Subcutaneous abdominal adipose tissue (tissue), 5 donors: ENCODE measurements around the gene POU6F2.
A peak's percentile ranks its signal among the peaks of the same experiment; 100 is the strongest.

Experiments used
- H3K27ac ChIP-seq: one replicate; pipeline ENCODE4 v1.7.0; 2013; ENCODE audit warnings: low read depth, mild to moderate bottlenecking, inconsistent platforms, low read length, moderate library complexity
- H3K27me3 ChIP-seq, 5 donors: one replicate each; pipeline ENCODE4 v1.7.0; 2013; ENCODE audit warnings: low read length in 5 of 5, inconsistent platforms in 1 of 5; ENCODE audit not compliant: control insufficient read depth in 5 of 5, insufficient read depth in 4 of 5
- H3K36me3 ChIP-seq, 5 donors: one replicate each; pipeline ENCODE4 v1.7.0; 2013; ENCODE audit warnings: low read length in 5 of 5; ENCODE audit not compliant: control insufficient read depth in 5 of 5, insufficient read depth in 5 of 5
- H3K4me1 ChIP-seq, 5 donors: one replicate each; pipeline ENCODE4 v1.7.0; 2013; ENCODE audit warnings: low read length in 5 of 5, mild to moderate bottlenecking in 3 of 5, moderate library complexity in 1 of 5; ENCODE audit not compliant: control insufficient read depth in 5 of 5, insufficient read depth in 5 of 5
- H3K4me3 ChIP-seq, 5 donors: one replicate each; pipeline ENCODE4 v1.7.0; 2013; ENCODE audit warnings: low read length in 5 of 5, low read depth in 1 of 5
- H3K9ac ChIP-seq, 5 donors: one replicate each; pipeline ENCODE4 v1.7.0; 2013; ENCODE audit warnings: low read length in 5 of 5, mild to moderate bottlenecking in 4 of 5, moderate library complexity in 3 of 5
- H3K9me3 ChIP-seq, 5 donors: one replicate each; pipeline ENCODE4 v1.7.0; 2013; ENCODE audit warnings: low read length in 5 of 5; ENCODE audit not compliant: control insufficient read depth in 5 of 5
- donor health status: healthy.
- donor health status: healthy.
- donor health status: healthy.
- donor health status: healthy.
- donor health status: healthy.

The POU6F2 gene

DNA sequence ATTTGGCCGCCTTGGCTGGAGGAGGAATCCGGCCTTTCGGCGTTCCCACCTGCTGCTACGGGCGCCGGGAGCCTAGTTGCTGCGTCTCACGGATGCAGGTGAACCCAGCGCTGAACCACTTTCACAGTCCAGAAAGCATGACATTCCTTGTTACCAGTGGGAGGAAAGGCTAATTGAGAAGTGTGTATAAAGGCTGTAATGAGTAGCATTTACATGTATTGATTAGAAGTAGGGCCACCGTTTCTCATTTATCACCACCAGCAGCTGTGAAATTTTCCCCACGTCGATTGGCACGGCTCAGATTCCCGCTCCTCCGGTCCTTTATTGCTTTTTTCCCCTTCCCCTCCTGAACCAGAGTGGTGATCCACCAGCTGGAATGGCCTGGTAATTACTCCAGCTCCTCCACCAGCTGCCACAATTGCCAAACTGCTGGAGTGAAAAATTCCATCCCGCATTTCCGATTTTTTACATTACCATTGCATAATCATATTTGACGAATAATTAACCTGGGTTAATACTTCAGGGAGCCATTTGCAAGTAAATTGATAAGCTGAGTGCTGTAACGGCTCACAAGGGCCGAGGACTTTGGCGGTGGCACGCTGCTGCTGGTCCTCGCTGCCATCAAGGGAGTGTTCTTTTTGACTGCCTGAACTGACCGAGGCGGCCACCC is 153.3 kb downstream of the POU6F2 start:
- peaks cover 0 to 6% (median 0%) of the 10 kb centered on the region in 5 donors for H3K4me1 ChIP-seq
- H3K9ac ChIP-seq: no peak overlapping the region
- H3K9me3 ChIP-seq: no peaks in the 10 kb centered on the region
- H3K27ac ChIP-seq: no peak overlapping the region
- H3K36me3 ChIP-seq: no peaks in the 10 kb centered on the region
- H3K4me3 ChIP-seq: peak overlapping the region in 2 of 5 donors; percentile 30 to 53
- no peaks in the 10 kb centered on the region for H3K27me3 ChIP-seq

DNA sequence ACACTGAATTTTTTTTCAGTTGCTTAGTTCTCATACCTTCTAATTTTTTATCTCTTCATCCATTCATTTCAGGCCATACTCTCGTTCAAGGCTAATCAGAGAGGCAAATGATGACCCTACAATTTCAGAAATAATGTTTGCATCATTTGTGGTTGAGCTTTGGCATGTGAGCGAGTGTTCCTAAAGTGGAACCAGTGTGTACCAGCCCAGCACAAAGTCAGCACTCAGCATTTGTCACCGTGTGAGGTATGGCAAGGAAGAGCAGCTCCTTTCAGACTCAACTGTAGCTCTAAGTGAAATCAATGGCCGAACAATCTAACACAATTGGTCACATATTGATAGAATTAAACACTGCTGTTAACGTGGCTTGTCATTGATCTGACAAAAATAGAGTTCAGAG is 154.6 kb downstream of the POU6F2 start:
- peaks cover 0 to 6% (median 0%) of the 10 kb centered on the region in 5 donors for H3K4me1 ChIP-seq
- H3K27me3 ChIP-seq: no peaks in the 10 kb centered on the region
- H3K9me3 ChIP-seq: no peaks in the 10 kb centered on the region
- no peaks in the 10 kb centered on the region for H3K36me3 ChIP-seq
- no peak overlapping the region for H3K9ac ChIP-seq
- H3K4me3 ChIP-seq: no peak overlapping the region
- H3K27ac ChIP-seq: no peak overlapping the region

DNA sequence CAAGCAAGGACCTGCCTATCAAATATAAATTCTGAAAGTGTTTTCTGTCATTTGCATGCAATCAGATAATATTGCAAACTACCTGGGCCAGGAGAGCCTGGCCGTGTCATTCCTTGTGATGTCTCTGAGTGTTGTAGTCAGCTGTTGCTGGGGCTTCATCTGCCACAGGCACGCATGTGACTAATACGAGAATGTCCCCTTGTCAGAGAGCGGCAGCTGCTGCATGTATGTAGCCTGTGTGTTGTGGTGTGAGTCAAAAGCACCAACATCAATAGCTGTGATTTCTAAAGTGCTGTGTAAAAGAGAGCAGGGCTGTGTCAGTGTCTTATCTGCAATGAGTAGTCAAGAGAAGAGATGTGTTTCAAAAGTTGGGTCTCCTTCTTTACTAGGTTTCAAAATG is 155.4 kb downstream of the POU6F2 start:
- Histone ChIP-seq H3K9ac (no peak overlapping the region), H3K27ac (no peak overlapping the region), H3K27me3 (no peaks in the 10 kb centered on the region), H3K4me1 (peaks cover 0 to 6% (median 0%) of the 10 kb centered on the region in 5 donors), H3K4me3 (no peak overlapping the region), H3K9me3 (no peaks in the 10 kb centered on the region), H3K36me3 (no peaks in the 10 kb centered on the region)

DNA sequence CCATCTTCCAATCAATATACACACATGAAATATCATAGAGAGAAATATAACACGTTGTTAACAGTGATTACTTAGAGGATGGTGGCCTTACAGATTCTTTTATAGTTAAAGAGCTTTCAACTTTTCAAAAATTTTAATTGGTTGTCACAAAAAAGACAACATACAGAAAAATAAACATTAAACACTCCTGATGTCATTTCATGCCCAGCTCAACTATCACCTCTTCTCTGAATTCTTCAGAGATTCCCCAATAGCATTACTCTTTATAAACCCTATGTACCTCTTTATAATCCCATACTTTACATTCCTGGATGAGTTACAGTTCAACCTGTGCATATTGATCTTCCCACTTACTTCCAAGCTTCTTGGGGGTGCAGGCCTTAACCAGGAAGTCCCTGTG is 159.8 kb downstream of the POU6F2 start:
- Histone ChIP-seq H3K27me3 (no peaks in the 10 kb centered on the region), H3K9me3 (peaks cover 0 to 9% (median 4%) of the 10 kb centered on the region in 5 donors), H3K27ac (no peak overlapping the region), H3K4me3 (no peak overlapping the region), H3K9ac (no peak overlapping the region), H3K4me1 (no peaks in the 10 kb centered on the region), H3K36me3 (no peaks in the 10 kb centered on the region)

DNA sequence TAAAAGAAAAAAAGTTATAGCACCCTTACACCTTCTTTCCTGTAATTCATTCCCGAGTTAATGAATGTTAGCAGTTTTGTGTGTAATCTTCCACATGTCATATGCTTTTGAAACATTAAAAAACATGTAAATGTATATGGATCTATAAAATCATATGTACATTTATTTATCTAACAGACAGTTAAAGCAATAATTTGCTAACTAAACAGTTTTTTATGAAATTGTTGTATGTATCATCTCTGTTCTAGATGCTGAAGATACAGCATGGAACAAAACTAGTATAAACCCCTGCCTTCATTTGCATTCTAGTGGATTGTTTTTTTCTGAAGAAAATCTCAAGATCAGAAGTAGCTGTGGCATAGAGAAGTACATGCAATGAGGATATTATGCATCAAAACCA is 165.0 kb downstream of the POU6F2 start:
- Histone ChIP-seq H3K9ac (no peak overlapping the region), H3K4me1 (no peaks in the 10 kb centered on the region), H3K4me3 (no peak overlapping the region), H3K9me3 (peaks cover 0 to 9% (median 4%) of the 10 kb centered on the region in 5 donors), H3K27ac (no peak overlapping the region), H3K27me3 (no peaks in the 10 kb centered on the region), H3K36me3 (no peaks in the 10 kb centered on the region)

DNA sequence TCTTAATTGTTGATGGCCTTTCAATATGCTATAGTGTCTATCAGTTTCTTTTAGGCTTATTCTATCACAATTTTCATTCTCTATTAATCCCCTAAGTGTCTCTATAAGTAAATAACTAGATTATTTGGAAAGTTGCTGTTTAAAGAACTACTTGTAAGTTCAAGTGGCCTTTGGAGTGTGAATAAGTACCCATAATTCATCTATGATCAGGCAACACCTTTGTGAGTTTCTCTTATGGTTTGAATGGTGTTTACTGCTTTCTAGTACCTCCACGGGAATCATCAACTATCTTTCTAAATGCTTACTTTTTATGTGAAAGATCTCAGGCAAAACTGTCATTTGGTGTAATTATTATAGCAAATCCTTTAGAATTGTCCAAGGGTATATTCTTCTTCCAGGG is 166.7 kb downstream of the POU6F2 start:
- peaks cover 0 to 9% (median 4%) of the 10 kb centered on the region in 5 donors for H3K9me3 ChIP-seq
- H3K27me3 ChIP-seq: no peaks in the 10 kb centered on the region
- H3K36me3 ChIP-seq: no peaks in the 10 kb centered on the region
- no peak overlapping the region for H3K4me3 ChIP-seq
- no peak overlapping the region for H3K27ac ChIP-seq
- H3K4me1 ChIP-seq: no peaks in the 10 kb centered on the region
- H3K9ac ChIP-seq: no peak overlapping the region

DNA sequence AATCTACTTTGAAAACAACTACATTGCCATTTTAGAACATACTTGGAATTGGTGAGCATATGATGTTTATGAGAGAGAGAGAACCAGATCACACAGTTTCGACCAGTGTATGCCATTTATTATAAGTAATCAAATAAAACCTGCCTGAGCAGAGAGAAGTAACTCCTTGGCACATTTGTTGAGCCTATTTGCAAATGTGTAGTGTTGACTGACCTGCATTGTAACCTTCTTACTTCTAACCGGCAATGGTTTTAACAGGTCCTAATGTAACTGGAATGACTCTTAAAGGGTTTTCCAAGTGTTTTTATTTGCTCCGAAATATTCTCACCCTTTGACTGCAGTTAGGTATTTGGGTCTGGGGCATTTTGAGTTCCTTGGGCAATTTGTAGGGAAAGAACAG is 167.6 kb downstream of the POU6F2 start:
- Histone ChIP-seq H3K4me3 (no peak overlapping the region), H3K4me1 (no peaks in the 10 kb centered on the region), H3K36me3 (no peaks in the 10 kb centered on the region), H3K9me3 (peaks cover 0 to 5% (median 4%) of the 10 kb centered on the region in 5 donors), H3K27ac (no peak overlapping the region), H3K27me3 (no peaks in the 10 kb centered on the region), H3K9ac (no peak overlapping the region)

DNA sequence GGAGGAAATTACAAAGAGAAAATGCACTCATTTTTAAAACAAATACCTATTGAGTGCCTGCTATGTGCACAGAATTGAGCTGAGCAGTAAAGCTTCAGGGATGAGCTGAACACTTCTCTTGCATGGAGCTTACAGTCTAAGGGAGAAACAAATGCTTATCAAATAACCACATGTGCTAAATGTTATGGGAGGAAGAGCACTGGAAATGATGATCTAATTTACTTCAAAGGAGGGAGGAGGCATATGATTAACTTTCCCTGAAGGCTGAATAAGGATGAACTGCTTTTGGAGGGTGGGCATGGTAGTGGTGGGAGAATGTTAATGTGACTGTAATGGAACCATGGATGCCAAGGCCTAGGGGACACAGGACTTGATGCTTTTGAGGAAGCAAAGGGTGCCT is 168.2 kb downstream of the POU6F2 start:
- no peak overlapping the region for H3K9ac ChIP-seq
- no peaks in the 10 kb centered on the region for H3K36me3 ChIP-seq
- H3K4me3 ChIP-seq: no peak overlapping the region
- H3K9me3 ChIP-seq: no peaks in the 10 kb centered on the region
- H3K27me3 ChIP-seq: no peaks in the 10 kb centered on the region
- H3K27ac ChIP-seq: no peak overlapping the region
- no peaks in the 10 kb centered on the region for H3K4me1 ChIP-seq

DNA sequence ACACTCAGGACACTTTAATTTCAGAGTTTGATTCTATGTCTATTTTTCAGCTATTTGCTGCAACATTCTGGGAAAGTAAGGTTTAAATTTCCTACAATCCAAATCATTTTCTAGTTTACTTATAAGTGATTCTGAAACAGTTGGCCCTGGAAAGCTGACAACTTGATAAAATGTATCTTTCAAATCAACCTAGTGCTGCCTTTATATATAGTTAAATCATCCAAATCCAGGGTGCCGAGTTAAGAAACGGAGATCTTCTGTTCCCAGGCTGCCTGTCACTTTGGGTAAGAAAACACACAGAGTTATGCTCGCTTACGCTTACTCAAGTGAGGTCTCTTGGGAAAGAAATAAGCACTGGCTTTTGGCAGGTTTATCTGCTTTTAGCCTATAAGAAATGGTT is 175.0 kb downstream of the POU6F2 start:
- H3K4me1 ChIP-seq: peaks cover 0 to under 1% (median 0%) of the 10 kb centered on the region in 5 donors
- H3K4me3 ChIP-seq: no peak overlapping the region
- no peak overlapping the region for H3K27ac ChIP-seq
- no peaks in the 10 kb centered on the region for H3K27me3 ChIP-seq
- no peaks in the 10 kb centered on the region for H3K9me3 ChIP-seq
- no peak overlapping the region for H3K9ac ChIP-seq
- no peaks in the 10 kb centered on the region for H3K36me3 ChIP-seq

DNA sequence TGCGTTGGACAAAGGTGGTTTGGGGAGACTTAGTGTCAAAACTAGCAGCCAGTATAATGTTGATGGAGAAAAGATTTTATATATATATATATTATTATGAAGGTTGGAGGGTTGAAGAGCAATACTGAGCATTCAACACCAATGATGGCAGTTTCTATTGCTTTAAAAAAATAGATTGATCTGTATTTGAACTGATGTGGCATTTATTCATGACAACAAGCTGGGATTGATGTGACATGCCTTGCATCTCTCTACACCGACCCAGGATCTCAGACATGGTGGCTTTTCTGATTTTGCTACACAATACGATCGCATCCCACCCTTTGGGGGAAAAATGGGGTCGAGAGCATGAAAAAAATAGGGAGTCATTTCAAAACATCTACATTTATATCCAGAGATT is 175.4 kb downstream of the POU6F2 start:
- H3K9ac ChIP-seq: no peak overlapping the region
- no peak overlapping the region for H3K4me3 ChIP-seq
- H3K27ac ChIP-seq: no peak overlapping the region
- H3K4me1 ChIP-seq: peaks cover 0 to 5% (median 0%) of the 10 kb centered on the region in 5 donors
- no peaks in the 10 kb centered on the region for H3K9me3 ChIP-seq
- no peaks in the 10 kb centered on the region for H3K36me3 ChIP-seq
- no peaks in the 10 kb centered on the region for H3K27me3 ChIP-seq
